ENCODE results near the gene ZCCHC7.
A peak's percentile ranks its signal among the peaks of the same experiment; 100 is the strongest.

ZCCHC7 gene

DNA sequence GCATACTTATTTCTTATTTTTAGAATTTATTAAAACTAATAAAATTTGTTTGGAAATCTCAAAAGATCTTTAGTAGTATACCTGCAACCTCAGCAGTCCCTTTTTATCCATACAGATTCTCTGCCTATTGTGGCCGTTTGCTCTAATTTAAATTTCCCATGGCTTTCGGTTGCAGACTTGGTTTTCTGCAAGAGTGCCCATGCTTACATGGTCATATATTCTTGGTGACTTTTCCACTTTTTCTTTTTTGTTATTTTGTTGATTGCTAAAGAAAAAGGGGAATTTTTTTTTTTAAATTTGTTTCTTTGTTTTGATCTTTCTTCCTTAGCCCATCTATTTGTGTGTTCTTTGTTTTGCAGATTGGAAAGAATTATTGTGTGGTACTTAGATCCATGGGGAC is 20.6 kb downstream of the ZCCHC7 start:
- no peak overlapping the region for H3K27ac ChIP-seq (replicated peaks)
- no peak for TF ChIP-seq CTCF (IDR thresholded peaks at IDR 0.05; ENCODE audit: insufficient read depth, low read length)
- TF ChIP-seq POLR2AphosphoS5 (IDR thresholded peaks at IDR 0.05; ENCODE audit: low read depth) = no peak
- TF ChIP-seq SPI1 (IDR thresholded peaks at IDR 0.05; ENCODE audit: borderline replicate concordance, low read depth) = no peak
- no peak for TF ChIP-seq GABPA (IDR thresholded peaks at IDR 0.05; ENCODE audit: low read depth)
- TF ChIP-seq, protein P1, sequence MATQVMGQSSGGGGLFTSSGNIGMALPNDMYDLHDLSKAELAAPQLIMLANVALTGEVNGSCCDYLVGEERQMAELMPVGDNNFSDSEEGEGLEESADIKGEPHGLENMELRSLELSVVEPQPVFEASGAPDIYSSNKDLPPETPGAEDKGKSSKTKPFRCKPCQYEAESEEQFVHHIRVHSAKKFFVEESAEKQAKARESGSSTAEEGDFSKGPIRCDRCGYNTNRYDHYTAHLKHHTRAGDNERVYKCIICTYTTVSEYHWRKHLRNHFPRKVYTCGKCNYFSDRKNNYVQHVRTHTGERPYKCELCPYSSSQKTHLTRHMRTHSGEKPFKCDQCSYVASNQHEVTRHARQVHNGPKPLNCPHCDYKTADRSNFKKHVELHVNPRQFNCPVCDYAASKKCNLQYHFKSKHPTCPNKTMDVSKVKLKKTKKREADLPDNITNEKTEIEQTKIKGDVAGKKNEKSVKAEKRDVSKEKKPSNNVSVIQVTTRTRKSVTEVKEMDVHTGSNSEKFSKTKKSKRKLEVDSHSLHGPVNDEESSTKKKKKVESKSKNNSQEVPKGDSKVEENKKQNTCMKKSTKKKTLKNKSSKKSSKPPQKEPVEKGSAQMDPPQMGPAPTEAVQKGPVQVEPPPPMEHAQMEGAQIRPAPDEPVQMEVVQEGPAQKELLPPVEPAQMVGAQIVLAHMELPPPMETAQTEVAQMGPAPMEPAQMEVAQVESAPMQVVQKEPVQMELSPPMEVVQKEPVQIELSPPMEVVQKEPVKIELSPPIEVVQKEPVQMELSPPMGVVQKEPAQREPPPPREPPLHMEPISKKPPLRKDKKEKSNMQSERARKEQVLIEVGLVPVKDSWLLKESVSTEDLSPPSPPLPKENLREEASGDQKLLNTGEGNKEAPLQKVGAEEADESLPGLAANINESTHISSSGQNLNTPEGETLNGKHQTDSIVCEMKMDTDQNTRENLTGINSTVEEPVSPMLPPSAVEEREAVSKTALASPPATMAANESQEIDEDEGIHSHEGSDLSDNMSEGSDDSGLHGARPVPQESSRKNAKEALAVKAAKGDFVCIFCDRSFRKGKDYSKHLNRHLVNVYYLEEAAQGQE (IDR thresholded peaks at IDR 0.05; ENCODE audit: insufficient replicate concordance, low read depth) = no peak
- H3K4me3 ChIP-seq (replicated peaks; ENCODE audit: insufficient read depth, low read length) = no peak overlapping the region
- H3K27me3 ChIP-seq (ENCODE audit: insufficient read depth, poor library complexity, severe bottlenecking) = no peaks in the 10 kb centered on the region
- DNase-seq (ENCODE audit: low read depth in 1 of 2, low spot score in 1 of 2) = no peak

DNA sequence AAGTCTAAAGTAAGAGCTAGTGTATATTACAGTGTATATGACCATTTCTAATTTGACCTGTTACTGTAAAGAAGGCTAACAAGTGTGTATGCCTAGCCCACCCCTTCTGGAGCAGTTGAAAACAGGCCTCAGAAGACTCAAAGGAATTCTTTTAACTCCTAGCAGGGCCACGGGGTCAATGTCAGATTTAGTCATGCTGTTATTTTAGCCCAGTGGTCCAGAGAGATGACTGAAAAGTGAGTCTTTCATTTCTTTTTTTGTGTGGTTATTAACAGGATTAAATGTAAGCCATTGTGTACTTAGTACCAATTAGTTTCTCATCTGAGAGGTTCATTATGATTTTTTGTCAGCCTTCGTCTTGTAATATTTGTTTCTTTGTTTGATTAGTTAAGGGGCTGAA is 24.4 kb downstream of the ZCCHC7 start:
- Histone ChIP-seq H3K4me3 (replicated peaks; ENCODE audit: insufficient read depth, low read length) (no peak overlapping the region), H3K27ac (replicated peaks) (no peak overlapping the region), H3K27me3 (ENCODE audit: insufficient read depth, poor library complexity, severe bottlenecking) (no peaks in the 10 kb centered on the region)
- TF ChIP-seq GABPA (IDR thresholded peaks at IDR 0.05; ENCODE audit: low read depth) = no peak
- TF ChIP-seq, protein P1 (IDR thresholded peaks at IDR 0.05; ENCODE audit: insufficient replicate concordance, low read depth) = no peak
- no peak for TF ChIP-seq POLR2AphosphoS5 (IDR thresholded peaks at IDR 0.05; ENCODE audit: low read depth)
- no peak for TF ChIP-seq CTCF (IDR thresholded peaks at IDR 0.05; ENCODE audit: insufficient read depth, low read length)
- no peak for TF ChIP-seq SPI1 (IDR thresholded peaks at IDR 0.05; ENCODE audit: borderline replicate concordance, low read depth)
- DNase-seq (ENCODE audit: low read depth in 1 of 2, low spot score in 1 of 2) = no peak

DNA sequence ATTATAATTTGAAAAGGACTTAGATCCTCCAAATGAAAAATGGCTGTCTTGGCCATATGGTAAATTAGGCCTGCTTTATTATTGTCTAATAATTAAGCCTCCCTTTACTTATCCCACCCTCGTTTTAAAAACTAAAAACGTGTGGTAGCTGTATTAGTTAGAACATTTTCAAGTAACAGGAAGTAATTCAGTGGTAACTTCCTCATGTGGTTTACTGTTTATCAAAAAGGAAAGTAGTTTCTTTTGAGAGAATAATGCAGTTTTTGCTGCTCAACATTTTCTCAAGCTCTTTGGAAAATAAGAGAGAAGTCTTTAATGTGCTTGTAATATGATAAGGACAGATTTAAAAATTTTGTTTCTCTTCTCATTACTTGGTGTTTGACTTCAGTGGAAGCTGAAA is 26.0 kb downstream of the ZCCHC7 start:
- Histone ChIP-seq H3K27ac (replicated peaks) (peak overlapping the region; percentile 61), H3K27me3 (ENCODE audit: insufficient read depth, poor library complexity, severe bottlenecking) (no peaks in the 10 kb centered on the region), H3K4me3 (replicated peaks; ENCODE audit: insufficient read depth, low read length) (no peak overlapping the region)
- TF ChIP-seq CTCF (IDR thresholded peaks at IDR 0.05; ENCODE audit: insufficient read depth, low read length) (no peak), POLR2AphosphoS5 (IDR thresholded peaks at IDR 0.05; ENCODE audit: low read depth) (no peak), SPI1 (IDR thresholded peaks at IDR 0.05; ENCODE audit: borderline replicate concordance, low read depth) (no peak; the same call in 1 of the 2 replicates), GABPA (IDR thresholded peaks at IDR 0.05; ENCODE audit: low read depth) (no peak)
- TF ChIP-seq, protein P1 (IDR thresholded peaks at IDR 0.05; ENCODE audit: insufficient replicate concordance, low read depth) = no peak
- DNase-seq (ENCODE audit: low read depth in 1 of 2, low spot score in 1 of 2) = peak in 1 of 2 experiments; percentile 15

Data from HL-60 (cell line).